Stimulated activated CD8-positive, alpha-beta memory T cell treated with anti-CD3 and anti-CD28 coated beads, Interleukin-15, amount 100 ng/mL, for 48 hours (primary cell): Measurements from ENCODE around the gene ADRA2A.

Experiments used
- DNase-seq, 2 donors: peaks; one replicate each; pipeline ENCODE4 v3.0.0-alpha.2; 2020; ENCODE audit warnings: low read depth in 2 of 2

ADRA2A gene

GRCh38 chr10:111109501-111110242, 32.8 kb downstream of the ADRA2A start:
- DNase-seq = no peak

DNA sequence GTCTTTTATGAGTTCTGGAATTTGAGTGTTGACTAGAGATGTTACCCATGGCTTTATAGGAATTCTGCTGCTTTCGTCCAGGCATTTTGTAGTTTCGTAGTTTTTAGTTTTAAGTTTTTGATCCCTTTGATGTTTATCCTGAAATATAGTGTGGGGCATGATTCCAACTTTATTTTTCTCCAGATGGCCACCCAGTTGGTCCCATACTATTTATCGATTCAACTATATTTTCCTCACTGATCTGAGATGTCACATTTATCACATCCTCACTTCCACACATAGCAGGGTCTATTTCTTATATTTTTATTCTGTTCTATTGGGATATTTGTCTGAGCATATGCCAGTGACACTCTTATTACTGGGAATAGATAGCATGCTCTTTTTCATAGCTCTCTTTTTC, 33.9 kb downstream of the ADRA2A start:
- DNase-seq = no peak

DNA sequence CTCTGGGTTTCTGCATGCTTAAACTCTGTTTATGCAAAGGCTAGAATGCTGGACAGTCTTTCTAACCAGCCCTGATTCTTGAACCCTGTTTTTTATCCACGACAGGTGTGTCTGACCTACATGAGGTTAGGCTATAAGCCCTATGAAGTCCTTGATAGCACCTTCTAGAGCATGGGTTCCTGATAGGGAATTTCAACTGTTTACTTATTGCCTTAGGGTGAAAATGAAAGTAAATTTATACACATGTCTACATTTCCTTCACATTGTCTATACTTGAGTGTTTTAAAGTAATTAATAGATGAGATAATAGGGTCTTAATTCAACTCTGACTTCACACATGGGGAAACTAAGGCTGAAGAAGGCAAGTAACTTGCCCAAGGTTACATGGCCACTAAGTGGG, 35.5 kb downstream of the ADRA2A start:
- DNase-seq = no peak

DNA sequence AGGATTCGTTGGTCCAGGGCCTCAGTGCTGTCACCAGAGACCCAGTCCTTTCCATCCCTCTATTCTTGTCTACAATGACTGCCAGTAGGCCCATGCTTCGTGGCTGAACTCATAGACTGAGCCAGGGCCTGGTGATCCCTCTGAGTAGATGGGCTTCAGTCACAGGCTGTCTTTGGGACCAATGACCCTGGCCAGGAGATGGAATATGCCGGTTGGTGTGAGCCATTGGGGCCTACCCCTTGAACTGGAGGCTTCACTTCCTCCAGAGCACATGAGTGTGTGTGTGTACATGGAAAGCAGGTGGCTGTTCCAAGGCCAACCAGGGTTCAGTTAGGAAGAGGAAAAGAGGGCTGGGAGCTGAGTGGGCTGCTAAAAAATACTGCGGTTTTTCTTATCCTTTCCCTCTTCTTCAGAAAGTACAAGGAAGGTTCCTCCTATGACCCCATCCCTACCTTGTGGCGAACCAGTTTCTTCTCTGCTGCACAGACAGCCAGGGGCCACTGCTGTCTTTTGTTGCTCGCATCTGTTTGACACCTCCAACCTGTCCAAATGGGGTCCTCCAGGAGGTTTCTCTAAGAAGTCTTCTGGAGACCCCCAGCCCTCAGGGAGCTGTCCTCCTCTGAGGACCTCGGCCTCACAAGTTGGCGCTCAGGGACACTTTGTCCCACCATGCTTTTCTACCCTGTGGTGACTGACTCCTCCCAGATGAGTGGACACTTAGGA, 36.6 kb downstream of the ADRA2A start:
- no peak for DNase-seq

- DNase-seq = no peak
Measured at GRCh38 chr10:111113961-111114757, 37.3 kb downstream of the ADRA2A start.

- DNase-seq = no peak
Measured at GRCh38 chr10:111114758-111115500, 38.1 kb downstream of the ADRA2A start.

GRCh38 chr10:111116211-111116610, 39.4 kb downstream of the ADRA2A start:
- no peak for DNase-seq

- no peak for DNase-seq
Measured at GRCh38 chr10:111116762-111117445, 40.1 kb downstream of the ADRA2A start.

GRCh38 chr10:111117528-111118277, 40.9 kb downstream of the ADRA2A start:
- DNase-seq = no peak

DNA sequence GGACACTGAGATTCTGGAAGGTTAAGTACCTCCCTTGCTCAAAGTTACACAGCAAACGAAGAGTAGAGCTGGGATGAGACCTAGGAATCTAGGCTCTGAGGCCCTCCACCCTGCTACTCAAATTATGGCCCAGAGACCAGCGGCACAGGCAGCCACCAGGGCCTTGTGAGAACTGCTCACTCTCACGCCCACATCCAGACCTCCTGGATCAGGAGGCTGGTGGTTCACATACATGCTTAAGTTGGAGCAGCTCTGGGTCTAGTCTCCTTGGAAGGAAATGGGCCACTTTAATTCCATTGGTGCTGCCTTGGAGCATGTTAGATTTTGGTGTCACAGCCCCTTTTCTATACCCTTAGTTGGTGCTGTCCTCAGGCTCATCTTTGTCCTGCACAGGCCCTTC, 41.9 kb downstream of the ADRA2A start:
- DNase-seq = no peak

DNA sequence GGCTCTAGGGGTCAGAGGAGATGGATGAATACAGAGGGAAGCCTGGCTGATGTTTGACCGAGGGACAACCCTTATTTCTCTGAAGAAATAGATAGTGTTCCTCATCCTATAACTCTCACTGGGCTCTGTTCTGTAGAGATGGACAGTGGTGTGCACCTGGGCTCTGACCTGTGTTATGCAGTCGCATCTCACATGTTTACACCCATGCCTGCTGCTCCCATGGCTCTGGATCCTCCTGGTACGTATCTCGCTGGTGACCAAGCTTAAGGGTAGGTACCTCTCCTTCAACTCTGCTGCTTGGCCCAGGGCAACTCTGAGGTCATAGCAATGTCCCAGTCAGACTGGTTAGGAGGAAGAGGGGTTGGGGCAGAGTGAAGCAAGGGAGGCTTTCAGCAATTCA, 42.8 kb downstream of the ADRA2A start:
- DNase-seq = no peak

DNA sequence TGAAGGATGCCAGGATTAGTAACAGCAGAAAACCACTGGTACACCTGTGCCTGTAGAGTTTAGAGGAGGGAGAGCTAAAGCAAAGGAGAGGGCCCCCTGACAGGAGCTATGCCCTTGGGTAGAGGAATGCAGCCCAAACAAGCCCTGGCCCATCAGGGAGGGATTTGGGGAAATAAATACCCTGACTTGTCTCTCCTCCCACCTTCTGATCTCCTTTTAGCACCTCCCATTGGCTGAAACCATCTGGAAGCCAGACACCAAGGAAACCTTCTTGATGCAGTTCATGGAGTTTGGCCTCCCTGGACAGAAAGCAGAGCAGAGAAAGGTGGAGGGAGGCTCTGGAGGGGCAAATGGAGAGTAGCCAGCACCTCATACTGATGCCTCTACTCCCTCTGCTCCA, 45.3 kb downstream of the ADRA2A start:
- no peak for DNase-seq

- DNase-seq = no peak
Measured at GRCh38 chr10:111123883-111124282, 47.1 kb downstream of the ADRA2A start.

DNA sequence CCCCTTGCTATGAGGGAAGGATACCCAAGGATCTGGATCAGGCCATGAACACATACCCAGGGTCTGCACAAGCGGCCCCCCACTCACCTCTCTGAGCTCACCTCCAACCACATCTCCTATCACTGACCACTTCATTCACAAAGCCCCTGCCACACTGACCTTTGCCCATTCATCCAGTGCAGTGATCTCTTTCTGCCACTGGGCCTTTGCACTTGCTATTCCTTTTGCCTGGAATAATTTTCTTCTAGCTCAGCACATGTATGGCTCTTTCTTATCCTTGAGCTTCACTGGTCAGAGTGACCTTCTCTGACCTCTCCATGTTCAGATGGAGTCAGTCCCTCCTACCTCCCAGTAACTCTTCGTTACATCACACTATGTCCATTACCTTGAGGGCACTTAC, 48.3 kb downstream of the ADRA2A start:
- no peak for DNase-seq

DNA sequence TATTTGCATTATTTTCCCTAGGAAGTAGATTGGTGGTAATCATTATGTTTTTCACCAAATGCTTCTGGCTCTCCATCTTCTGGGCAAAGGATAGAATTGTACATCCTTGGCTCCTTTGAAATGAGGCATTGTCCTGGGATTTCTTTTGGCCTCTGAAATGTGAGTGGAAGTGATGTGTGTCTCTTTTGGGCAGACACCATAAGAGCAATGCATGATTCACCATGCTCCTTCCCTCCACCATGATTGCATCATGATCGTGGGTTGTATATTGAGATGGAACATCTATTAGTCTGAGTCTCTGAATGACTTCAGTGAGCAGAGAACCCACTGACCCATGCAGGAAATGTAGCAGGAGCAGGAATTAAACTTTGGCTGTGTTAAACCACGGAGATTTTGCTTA, 49.2 kb downstream of the ADRA2A start:
- no peak for DNase-seq

GRCh38 chr10:111127081-111127848, 50.4 kb downstream of the ADRA2A start:
- no peak for DNase-seq

DNA sequence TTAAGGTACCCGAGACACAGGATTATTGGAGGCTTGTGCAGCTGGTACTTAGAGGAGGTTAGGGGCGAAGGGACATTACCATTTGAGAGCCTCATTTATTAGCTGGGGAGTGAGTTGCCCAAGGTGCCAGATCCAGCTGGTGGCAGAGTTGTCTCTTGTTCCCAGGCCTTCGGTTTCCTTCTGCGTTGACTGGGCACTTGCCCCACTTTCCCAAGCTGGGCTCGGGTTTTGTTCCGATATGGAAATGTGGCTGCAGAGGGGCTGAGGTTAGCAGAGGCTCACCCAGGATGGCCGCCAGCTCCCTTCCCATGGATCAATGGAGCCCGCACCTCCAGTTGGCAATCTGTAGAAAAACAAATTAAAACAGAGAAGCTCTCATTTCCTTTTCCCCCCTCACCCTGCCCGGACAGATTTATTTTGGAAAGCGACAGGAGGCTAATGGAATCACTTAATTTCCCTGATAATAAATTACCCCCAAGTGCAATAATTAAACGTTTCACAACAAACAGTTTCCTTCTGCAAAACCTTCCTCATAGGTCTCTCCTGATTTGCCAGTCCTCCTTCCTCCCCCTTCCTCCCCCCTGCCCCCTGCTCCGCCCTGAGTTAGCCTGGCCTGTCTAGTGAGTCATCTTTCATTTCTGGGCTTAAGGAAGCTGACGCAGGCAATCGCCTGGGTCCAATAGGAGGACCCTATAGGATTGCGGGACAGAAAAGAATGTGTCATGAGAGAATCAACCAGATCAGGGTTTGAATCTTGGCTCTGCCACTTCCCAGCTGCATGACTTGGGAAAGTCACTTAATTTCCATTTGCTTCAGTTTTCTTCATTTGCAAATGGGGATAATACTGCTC, 51.7 kb downstream of the ADRA2A start:
- no peak for DNase-seq

GRCh38 chr10:111129363-111129762, 52.5 kb downstream of the ADRA2A start:
- DNase-seq = no peak

- DNase-seq = no peak
Measured at GRCh38 chr10:111130471-111130870, 53.6 kb downstream of the ADRA2A start.
